Stomach (tissue), 4 donors: ENCODE results near the gene APOL3.

ENCODE experiments used
- CTCF ChIP-seq, 7 experiments: fragments of 450-650 bp in 4 of 7; fragments of 200-600 bp in 3 of 7; sonication (generic) in 3 of 7; IDR thresholded peaks; one replicate each; pipeline ENCODE4 v1.5.1; 2016 to 2019; ENCODE audit warnings: antibody characterized with exemption in 7 of 7, control low read depth in 2 of 7, mild to moderate bottlenecking in 1 of 7
- POLR2A ChIP-seq, 4 donors: fragments of 450-650 bp; IDR thresholded peaks; one replicate each; pipeline ENCODE4 v1.6.1; 2016; ENCODE audit warnings: antibody characterized with exemption in 4 of 4, control low read depth in 2 of 4, mild to moderate bottlenecking in 1 of 4, moderate library complexity in 1 of 4

GRCh38 chr22:36123673-36124630 is 36.6 kb downstream of the APOL3 start:
- TF ChIP-seq CTCF (IDR thresholded peaks at IDR 0.05) (peak in 6 of 7 experiments; percentile 83 to 99 (median 96)), POLR2A (IDR thresholded peaks at IDR 0.05) (no peak)
